Measurements from ENCODE around the gene MEGF10.

MEGF10 gene

GRCh38 chr5:127331890-127332649 lies 41.5 kb downstream of the MEGF10 start:
- DNase-seq = no peak

GRCh38 chr5:127333483-127333882 lies 42.9 kb downstream of the MEGF10 start:
- no peak for DNase-seq

GRCh38 chr5:127335381-127335780 lies 44.8 kb downstream of the MEGF10 start:
- DNase-seq = no peak

- DNase-seq = no peak
Measured at GRCh38 chr5:127337876-127338275, 47.3 kb downstream of the MEGF10 start.

GRCh38 chr5:127338501-127338900 lies 47.9 kb downstream of the MEGF10 start:
- DNase-seq = no peak

DNA sequence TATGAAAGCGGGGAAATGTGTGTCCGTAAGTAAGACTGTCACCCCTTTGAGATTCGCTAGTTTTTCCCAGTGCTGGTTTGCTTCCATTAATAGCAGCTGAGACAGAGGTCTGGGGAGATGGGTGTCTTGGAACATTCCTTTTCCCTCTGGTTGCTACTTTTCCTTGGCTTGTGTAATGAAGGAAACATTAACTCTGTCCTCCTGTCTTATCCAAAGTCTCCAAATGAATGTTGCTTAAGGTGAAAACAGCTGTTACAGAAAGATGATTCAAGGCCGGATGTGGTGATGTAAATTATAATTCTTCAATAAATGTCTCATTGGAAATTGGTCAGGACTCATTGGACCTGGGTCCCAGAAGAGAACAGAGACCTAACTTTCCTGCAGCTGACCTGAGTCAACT lies 50.0 kb downstream of the MEGF10 start:
- no peak for DNase-seq

- DNase-seq = no peak
Measured at GRCh38 chr5:127342364-127342763, 51.8 kb downstream of the MEGF10 start.

DNA sequence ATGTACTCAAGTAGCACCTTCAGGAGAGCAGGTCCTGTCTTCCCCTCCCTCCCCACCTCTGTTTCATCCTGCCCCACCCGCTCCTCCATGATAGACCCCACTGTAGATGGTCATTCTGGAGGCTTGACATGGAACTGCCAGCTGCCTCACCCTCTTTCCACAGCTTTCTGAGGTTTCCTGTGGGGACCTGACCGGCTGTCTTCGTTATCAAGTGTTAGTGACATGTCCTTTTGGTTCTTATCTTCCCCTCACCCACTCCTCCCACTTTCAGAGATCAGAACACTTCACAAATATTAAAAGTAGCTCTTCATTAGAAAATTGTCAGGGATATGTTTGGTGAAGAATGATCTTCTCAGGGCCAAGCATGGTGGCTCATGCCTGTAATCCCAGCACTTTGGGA lies 52.7 kb downstream of the MEGF10 start:
- no peak for DNase-seq

DNA sequence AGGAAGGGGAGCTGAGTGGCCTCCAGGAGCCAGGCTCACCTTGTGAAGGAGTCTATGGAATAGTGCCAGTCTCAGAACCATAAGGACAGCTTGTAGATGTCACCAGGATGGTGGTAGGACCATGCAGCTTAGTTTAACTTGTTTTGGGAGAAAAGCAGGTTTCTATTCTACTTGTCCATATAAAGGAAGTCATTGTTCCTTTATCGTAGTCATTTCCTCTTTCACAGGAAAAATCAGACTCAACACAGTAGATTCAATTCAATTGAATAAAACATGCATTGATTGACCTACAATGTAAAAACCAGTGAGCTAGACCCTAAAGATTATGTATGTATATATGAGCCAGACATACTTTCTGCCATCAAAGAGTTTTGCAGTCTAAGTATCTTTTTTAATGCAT lies 53.3 kb downstream of the MEGF10 start:
- no peak for DNase-seq

GRCh38 chr5:127344931-127345330 lies 54.3 kb downstream of the MEGF10 start:
- DNase-seq = no peak

DNA sequence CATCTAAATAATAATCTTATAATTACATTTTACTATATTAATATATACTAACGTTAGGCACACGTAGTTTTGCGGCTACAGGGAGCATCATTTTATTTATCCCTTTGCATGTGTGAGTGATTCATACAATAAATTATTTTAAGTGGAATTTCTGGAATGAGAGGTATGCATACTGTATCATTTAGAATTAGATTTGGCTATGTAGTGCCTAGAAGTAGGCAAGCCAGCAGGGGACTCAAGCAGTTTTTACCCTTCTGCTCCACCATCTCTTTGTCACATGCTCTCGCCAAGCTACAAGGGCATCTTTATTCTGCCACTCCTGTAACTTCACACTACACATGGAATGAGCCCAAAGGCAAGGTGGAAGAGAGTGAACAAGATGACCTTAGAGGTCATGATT lies 60.8 kb downstream of the MEGF10 start:
- DNase-seq = no peak

DNA sequence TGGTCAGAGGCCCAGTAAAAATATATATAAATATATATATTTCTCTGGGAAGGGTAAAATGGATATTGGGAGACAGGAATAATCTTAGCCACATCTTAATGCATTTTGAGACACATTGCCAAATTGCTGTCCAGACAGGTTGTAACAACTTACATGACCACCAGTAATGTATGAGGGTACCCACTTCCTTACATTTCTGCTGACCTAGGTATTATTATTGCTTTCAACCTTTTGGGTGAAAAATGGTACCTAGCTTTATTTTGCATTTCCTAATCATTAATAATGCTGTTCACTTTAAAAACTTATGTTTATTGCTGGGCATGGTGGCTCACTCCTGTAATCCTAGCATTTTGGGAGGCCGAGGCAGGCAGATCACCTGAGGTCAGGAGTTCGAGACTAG lies 61.5 kb downstream of the MEGF10 start:
- no peak for DNase-seq

GRCh38 chr5:127353327-127353726 lies 62.7 kb downstream of the MEGF10 start:
- no peak for DNase-seq

DNA sequence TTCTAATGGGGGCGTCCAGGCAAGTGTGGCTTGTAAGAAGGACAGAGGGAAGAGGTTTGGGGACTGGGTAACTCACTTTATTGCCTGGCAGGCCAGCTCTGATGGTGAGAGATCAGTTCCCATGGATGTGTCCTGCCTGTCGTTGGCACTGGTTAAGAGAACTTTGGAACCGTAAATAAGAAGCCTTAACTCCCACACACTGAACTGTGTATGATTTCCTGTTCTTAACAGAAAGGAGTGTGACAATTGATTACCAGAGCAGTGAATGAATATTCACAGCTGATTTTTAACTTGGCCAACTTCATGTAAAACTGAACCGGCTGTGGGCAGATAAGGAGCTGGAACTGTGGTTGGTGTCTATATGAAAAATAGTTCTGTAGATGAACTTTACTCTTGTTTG lies 63.2 kb downstream of the MEGF10 start:
- DNase-seq = no peak

GRCh38 chr5:127355337-127355736 lies 64.7 kb downstream of the MEGF10 start:
- no peak for DNase-seq

DNA sequence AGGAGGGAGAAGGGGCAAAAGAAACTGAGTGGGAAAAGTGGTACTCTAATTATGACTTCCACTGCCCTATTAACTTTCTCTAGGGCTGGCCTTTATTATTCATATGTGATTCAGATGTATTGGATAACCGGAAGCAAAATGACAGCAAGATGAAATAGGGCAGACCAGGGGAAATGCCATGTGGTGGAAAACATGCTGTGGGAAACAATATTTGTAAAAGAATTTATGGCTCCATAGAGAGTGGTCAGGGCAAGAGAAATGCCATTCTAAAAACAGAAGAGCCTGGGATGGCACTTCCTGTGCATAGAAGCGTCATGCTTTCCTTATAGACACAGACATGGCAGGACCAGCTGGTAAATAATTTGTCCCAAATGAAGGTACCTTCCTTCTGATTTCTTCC lies 67.7 kb downstream of the MEGF10 start:
- DNase-seq = no peak

DNA sequence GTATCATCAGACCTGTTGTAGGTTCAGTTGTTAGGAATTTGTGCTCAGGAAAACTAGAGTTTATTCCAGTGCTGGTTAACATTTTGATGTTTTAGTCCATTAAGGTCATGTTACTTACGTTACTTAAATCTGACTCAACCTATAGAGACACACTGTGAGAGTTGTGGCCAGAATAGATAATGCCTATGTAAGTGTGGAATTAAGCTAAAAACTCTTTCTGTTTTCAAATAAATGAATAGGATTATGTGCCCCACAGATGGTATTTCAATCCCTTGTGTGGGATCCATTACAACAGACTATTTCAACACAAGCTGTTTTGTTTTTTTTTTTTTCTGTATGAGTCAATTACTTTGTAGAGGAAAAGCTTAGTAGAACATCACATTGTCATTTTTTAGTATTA lies 68.1 kb downstream of the MEGF10 start:
- no peak for DNase-seq

DNA sequence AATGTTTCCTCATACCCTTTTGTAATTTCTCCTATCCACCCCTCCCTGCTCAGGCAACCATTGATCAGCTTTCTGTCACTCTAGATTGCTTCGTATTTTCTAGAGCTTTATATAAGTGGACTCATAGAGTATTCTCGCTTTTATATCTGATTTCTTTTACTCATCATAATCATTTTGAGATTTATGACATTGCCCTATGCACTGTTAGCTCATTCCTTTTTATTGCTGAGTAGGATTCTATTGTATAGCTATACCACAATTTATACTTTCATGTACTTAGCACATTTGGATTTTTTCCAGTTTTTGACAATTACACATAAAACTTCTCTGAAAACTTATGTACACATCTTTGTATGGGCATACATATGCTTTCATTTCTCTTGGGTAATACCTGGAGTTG lies 68.9 kb downstream of the MEGF10 start:
- DNase-seq = no peak

GRCh38 chr5:127363403-127363802 lies 72.8 kb downstream of the MEGF10 start:
- DNase-seq = no peak

DNA sequence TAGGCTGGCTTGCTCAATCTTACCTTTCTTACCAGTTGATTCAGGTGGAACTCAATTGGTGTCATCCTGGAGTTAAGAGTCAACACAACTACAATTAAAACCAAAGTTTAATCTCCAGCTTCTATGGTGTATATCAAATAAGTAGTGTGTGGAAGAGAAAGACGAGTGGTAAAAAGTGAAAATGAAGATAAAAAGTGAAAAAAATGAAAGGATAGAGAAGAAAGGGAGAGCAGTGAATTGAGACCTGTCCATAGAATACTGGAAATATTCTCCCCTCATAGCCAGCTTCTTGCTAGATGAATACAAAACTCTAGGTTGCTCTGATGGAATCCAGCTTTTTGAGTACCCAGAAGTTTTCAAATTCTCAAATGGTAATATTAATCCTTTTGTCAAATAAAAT lies 76.4 kb downstream of the MEGF10 start:
- DNase-seq = no peak

DNA sequence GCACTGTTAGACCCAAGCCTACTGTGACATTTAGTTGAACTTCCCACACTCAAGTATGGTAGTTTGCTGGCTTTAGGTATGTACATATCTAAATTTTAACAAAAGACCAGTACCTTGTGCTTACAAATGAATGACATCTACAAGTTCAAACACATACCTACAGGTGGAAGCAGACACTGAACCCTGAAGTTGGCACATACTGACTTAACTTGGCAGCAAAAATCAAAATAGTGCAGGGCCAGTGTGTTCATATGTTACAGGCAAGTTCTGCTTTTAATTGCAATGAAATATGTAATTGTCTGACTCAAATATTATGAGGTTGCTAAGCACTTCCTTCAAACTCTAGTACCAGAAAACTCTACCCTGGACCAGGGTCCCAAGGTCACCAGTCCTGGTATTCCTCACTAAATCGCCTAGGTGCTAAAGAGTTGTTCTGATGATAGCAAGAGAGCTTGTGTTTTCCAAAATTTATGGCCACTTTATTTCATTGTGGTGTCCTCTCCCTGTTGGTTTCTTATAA lies 77.4 kb downstream of the MEGF10 start:
- DNase-seq = no peak

DNA sequence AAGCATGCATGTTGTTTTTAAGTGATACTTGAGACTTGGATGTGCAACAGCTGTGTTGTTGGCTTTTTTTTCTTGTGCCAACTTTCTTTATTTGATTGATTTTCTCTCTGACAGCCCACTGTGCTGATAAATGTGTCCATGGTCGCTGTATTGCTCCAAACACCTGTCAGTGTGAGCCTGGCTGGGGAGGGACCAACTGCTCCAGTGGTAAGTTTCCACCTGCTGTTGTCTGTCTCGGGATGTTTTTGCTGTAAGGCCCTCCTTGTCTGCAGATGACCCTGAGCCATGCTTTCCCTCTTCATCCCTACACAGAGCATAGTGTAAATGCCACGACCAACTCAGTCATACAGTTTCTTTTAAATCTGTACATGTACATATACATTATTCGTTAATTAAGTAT lies 79.2 kb downstream of the MEGF10 start:
- DNase-seq = no peak

GRCh38 chr5:127370631-127371030 lies 80.0 kb downstream of the MEGF10 start:
- DNase-seq = no peak

DNA sequence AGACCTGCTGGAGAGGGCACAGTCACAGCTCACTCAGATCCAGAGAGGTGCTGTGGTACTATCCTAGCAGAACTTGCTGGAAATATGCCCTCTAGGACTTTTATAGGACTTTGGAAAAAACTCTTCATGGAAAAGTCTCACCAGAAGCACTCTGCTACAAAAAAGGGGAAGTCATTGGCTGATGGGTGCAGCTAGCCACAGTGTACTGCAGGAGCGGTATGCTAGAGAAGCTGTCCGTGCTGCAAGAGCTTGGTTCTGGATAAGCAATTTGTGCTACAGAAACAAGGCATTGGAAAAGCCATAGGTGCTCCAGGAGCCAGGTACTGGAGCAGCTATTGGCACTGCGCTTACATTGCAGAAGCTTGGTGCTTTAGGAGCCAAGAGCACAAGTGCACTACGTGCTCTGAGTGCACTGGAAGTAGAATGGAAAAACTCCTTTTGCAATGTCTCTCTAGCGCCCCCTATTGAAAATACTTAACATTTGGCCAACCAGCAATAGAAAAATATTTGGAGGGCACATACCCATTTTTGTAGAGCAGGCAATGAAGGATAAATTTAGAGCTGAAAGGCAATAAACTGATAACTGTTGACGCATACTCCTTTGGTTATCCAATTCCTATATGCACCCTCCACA lies 83.4 kb downstream of the MEGF10 start:
- DNase-seq = no peak

GRCh38 chr5:127375124-127375523 lies 84.5 kb downstream of the MEGF10 start:
- no peak for DNase-seq

Data from activated CD4-positive, CD25-positive, alpha-beta regulatory T cell (primary cell).